IPS DF 6.9 (cell line): ENCODE data around the gene PTPRG.
"Not testable (repeated sequence)": the region's sequence is repeated elsewhere in the genome, so short reads cannot be mapped to it uniquely, and the experiment has no call there.

ENCODE experiments used
- DNase-seq: peaks from one replicate; pipeline ENCODE4 v3.0.0-alpha.2; 2013; ENCODE audit warnings: low read depth, low spot score
- H3K27ac ChIP-seq: one replicate; pipeline ENCODE4 v1.5.1; 2013; ENCODE audit warnings: low read length, control low read depth
- H3K27me3 ChIP-seq: 2 replicates; pipeline ENCODE4 v1.6.1; 2013; ENCODE audit warnings: mild to moderate bottlenecking, low read length; ENCODE audit not compliant: control insufficient read depth, insufficient read depth
- H3K36me3 ChIP-seq: 2 replicates; pipeline ENCODE4 v1.6.1; 2013; ENCODE audit warnings: low read length; ENCODE audit not compliant: control insufficient read depth, insufficient read depth
- H3K4me1 ChIP-seq: 2 replicates; pipeline ENCODE4 v1.6.1; 2013; ENCODE audit warnings: low read length; ENCODE audit not compliant: control insufficient read depth, insufficient read depth
- H3K4me3 ChIP-seq: 2 replicates; pipeline ENCODE4 v1.5.1; 2013; ENCODE audit warnings: mild to moderate bottlenecking, low read length
- H3K9me3 ChIP-seq: 2 replicates; pipeline ENCODE4 v1.6.1; 2013; ENCODE audit warnings: low read length, inconsistent platforms; ENCODE audit not compliant: control insufficient read depth, insufficient read depth
- WGBS: extraction: QIAGEN DNeasy Blood & Tissue Kit; methylation state at CpG from one replicate; pipeline ENCODE4 v1.1.7; 2013; ENCODE audit warnings: mixed read lengths, missing lambda C conversion rate; ENCODE audit not compliant: insufficient read length, insufficient coverage; 5-methylcytosine and 5-hydroxymethylcytosine counted together

The PTPRG gene

DNA sequence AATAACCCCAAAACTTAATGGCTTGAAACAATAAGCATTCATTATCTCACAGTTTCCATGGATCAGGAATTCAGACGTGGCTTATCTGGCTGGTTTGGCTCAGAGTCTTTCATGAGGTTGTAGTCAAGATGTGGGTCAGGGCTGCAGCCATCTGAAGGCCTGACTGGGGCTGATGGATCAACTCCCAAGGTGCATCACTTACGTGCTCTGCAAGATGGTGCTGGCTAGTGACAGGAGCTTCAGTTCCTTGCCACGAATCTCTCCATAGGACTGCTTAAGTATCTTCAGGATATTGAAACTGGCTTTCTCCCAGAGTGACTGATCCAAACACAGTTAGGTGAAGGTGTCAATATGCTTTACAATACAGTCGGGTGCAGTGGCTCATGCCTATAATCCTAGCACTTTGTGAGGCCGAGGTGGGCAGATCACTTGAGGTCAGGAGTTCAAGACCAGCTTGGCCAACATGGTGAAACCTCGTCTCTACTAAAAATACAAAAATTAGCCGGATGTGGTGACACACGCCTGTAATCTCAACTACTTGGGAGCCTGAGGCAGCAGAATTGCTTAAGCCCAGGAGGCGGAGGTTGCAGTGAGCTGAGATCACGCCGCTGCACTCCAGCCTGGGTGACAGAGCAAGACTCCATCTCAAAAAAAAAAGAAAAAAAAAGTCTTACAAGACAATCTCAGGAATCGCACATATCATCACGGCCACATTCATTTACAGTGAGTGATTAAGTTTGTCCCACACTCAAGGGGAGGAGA is 28.5 kb upstream of the PTPRG start:
- Histone ChIP-seq H3K9me3 (no peaks in the 10 kb centered on the region), H3K4me1 (peaks cover 2% of the 10 kb centered on the region; the same call in 1 of the 2 replicates), H3K4me3 (no peak overlapping the region), H3K27ac (no peak overlapping the region), H3K36me3 (no peaks in the 10 kb centered on the region), H3K27me3 (no peaks in the 10 kb centered on the region)
- no CpG with 5 or more reads among the region's 13 CpGs for WGBS
- no peak for DNase-seq

DNA sequence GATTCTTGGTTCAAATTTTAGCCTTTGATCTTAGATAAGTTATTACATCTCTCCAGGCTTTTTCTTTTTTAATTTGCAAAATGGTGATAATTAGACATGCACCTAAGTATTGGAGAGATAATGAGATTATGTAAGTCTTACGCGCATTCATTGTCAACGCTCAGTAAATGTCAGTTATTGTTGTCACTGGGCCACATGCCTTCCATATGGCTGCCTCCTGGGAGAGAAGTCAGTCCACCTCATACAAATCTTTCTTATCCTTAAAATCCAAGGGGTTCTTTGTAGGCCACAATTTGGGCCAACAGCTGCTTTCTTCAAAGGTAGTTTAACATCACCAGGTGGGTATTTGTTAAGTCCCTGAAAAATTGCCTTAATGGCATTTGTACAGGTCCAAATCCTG is 25.5 kb upstream of the PTPRG start:
- H3K27ac ChIP-seq = no peak overlapping the region
- no peak overlapping the region for H3K4me3 ChIP-seq
- no CpG with 5 or more reads among the region's 3 CpGs for WGBS
- no peak for DNase-seq
- no peaks in the 10 kb centered on the region for H3K36me3 ChIP-seq
- no peaks in the 10 kb centered on the region for H3K9me3 ChIP-seq
- H3K27me3 ChIP-seq = no peaks in the 10 kb centered on the region
- H3K4me1 ChIP-seq = peaks cover 2% of the 10 kb centered on the region; the same call in 1 of the 2 replicates

GRCh38 chr3:61537366-61537765 is 24.0 kb upstream of the PTPRG start:
- H3K4me3 ChIP-seq = no peak overlapping the region
- H3K27ac ChIP-seq = no peak overlapping the region
- peaks cover 2% of the 10 kb centered on the region; the same call in 1 of the 2 replicates for H3K4me1 ChIP-seq
- no peak for DNase-seq
- no CpG with 5 or more reads among the region's 6 CpGs for WGBS
- no peaks in the 10 kb centered on the region for H3K27me3 ChIP-seq
- H3K9me3 ChIP-seq = no peaks in the 10 kb centered on the region
- no peaks in the 10 kb centered on the region for H3K36me3 ChIP-seq

- no peak for DNase-seq
- peaks cover 2% of the 10 kb centered on the region; the same call in 1 of the 2 replicates for H3K4me1 ChIP-seq
- H3K9me3 ChIP-seq = no peaks in the 10 kb centered on the region
- no CpG with 5 or more reads among the region's 5 CpGs for WGBS
- no peaks in the 10 kb centered on the region for H3K36me3 ChIP-seq
- H3K27ac ChIP-seq = no peak overlapping the region
- H3K27me3 ChIP-seq = no peaks in the 10 kb centered on the region
- no peak overlapping the region for H3K4me3 ChIP-seq
Measured at GRCh38 chr3:61538486-61538885, 22.9 kb upstream of the PTPRG start.

- Histone ChIP-seq H3K4me3 (no peak overlapping the region), H3K27me3 (no peaks in the 10 kb centered on the region), H3K27ac (no peak overlapping the region), H3K36me3 (no peaks in the 10 kb centered on the region), H3K4me1 (peaks cover 2% of the 10 kb centered on the region; the same call in 1 of the 2 replicates), H3K9me3 (no peaks in the 10 kb centered on the region)
- WGBS = no CpG with 5 or more reads among the region's 4 CpGs
- DNase-seq = no peak
Measured at GRCh38 chr3:61541694-61542093, 19.7 kb upstream of the PTPRG start.

GRCh38 chr3:61545716-61546115 is 15.7 kb upstream of the PTPRG start:
- WGBS = no CpG with 5 or more reads among the region's 2 CpGs
- Histone ChIP-seq H3K36me3 (no peaks in the 10 kb centered on the region), H3K4me3 (no peak overlapping the region), H3K4me1 (no peaks in the 10 kb centered on the region), H3K27ac (no peak overlapping the region), H3K9me3 (no peaks in the 10 kb centered on the region), H3K27me3 (no peaks in the 10 kb centered on the region)
- no peak for DNase-seq

GRCh38 chr3:61547625-61548024 is 13.7 kb upstream of the PTPRG start:
- no peak for DNase-seq
- Histone ChIP-seq H3K27me3 (no peaks in the 10 kb centered on the region), H3K27ac (no peak overlapping the region), H3K36me3 (no peaks in the 10 kb centered on the region), H3K4me1 (no peaks in the 10 kb centered on the region), H3K9me3 (no peaks in the 10 kb centered on the region), H3K4me3 (no peak overlapping the region)
- no CpG with 5 or more reads among the region's 4 CpGs for WGBS

DNA sequence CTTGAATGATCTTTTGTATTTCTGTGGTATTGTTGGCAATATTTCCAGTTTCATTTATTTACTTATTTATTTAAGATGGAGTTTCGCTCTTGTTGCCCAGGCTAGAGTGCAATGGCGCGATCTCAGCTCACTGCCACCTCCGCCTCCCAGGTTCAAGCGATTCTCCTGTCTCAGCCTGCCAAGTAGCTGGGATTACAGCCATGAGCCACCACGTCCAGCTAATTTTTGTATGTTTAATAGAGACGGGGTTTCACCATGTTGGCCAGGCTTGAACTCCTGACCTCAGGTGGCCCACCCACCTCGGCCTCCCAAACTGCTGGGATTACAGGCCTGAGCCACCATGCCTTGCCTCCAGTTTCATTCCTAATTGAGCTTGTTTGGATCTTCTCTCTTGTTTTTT is 8.7 kb upstream of the PTPRG start:
- not testable (repeated sequence) for H3K36me3 ChIP-seq, H3K9me3 ChIP-seq, H3K27ac ChIP-seq, DNase-seq, H3K4me3 ChIP-seq, H3K4me1 ChIP-seq, H3K27me3 ChIP-seq
- WGBS = no CpG with 5 or more reads among the region's 8 CpGs

DNA sequence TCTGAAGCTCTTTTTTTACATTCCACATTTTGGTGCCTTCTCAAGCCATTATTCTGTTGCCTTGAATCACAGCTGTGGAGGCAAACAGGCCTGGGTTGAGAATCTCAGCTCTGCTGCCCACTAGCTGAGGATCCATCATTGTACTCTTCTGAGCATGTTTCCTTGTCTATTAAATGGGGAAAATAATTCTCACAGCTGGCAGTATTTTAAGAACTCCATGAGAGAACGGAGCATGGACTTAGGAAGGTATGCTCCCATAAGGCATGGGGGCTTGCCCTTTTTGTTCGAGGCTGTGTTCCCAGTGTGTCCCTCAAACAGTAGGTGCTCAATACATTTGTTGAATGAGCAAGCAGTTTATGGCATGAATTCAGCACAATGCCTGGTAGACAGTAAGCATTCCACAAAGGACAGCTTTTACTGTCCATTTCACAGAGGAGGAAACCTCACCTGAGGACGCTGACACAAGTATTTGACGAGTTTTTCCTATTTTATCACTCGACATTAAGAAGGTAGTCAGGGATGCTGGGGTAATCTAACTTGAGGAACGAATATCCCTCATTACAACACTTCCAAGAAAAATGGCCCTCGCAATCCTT is 2.1 kb upstream of the PTPRG start:
- no CpG with 5 or more reads among the region's 7 CpGs for WGBS
- H3K27ac ChIP-seq = no peak overlapping the region
- H3K4me3 ChIP-seq = no peak overlapping the region
- H3K4me1 ChIP-seq = peaks cover 4% of the 10 kb centered on the region; the same call in 1 of the 2 replicates
- H3K9me3 ChIP-seq = no peaks in the 10 kb centered on the region
- DNase-seq = no peak
- H3K27me3 ChIP-seq = no peaks in the 10 kb centered on the region; the same call in 1 of the 2 replicates
- no peaks in the 10 kb centered on the region for H3K36me3 ChIP-seq

GRCh38 chr3:61560517-61561373 is 626 bp upstream of the PTPRG start:
- no peaks in the 10 kb centered on the region for H3K9me3 ChIP-seq
- H3K27ac ChIP-seq = no peak overlapping the region
- H3K27me3 ChIP-seq = no peaks in the 10 kb centered on the region; the same call in 1 of the 2 replicates
- no peak for DNase-seq
- H3K4me1 ChIP-seq = peaks cover 4% of the 10 kb centered on the region; the same call in 1 of the 2 replicates
- no peaks in the 10 kb centered on the region for H3K36me3 ChIP-seq
- H3K4me3 ChIP-seq = peak overlapping the region; percentile 97; the same call in 1 of the 2 replicates
- WGBS = no CpG with 5 or more reads among the region's 64 CpGs
